ENCODE measurements around the gene AKAP13. TPM values are rescaled to one million over a fixed set of nuclear protein-coding genes. Genes with fewer than 3 reads are reported as not detected.

AKAP13 gene
- total and polyA plus RNA-seq, 2 of the 13 experiments (the other 11 are each of a cell fraction or from before 2014, with no cell fraction given) = 6.7 to 27.1 TPM

DNA sequence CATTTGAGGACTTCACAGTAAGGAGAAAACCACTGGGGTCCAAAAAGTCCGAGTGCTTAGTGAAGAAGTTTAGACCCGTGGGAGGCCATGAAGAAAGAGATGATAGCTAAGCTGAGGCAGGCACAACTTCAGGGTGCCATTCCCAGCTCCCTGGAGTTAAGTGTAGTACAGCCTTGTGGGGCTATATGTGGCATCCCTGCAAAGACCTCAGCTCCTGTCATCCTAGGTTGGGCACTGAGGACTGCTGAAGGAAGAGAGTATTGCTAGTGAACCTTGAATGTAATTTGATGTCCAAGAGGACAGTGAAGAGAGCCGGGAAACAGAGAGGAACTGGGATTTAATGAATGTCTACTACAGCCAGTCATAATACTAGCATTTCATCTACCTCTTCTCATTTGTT is 162.1 kb downstream of the AKAP13 start:
- H3K9ac ChIP-seq (ENCODE audit: insufficient read depth, low read depth, low read length) = no peak overlapping the region
- H3K79me2 ChIP-seq (ENCODE audit: insufficient read depth, low read length) = no peaks in the 10 kb centered on the region
- WGBS (ENCODE audit: low lambda C conversion rate) = 95% methylated on average over 3 of the region's 3 CpGs
- ATAC-seq (no peak), FAIRE-seq (no peak), DNase-seq (ENCODE audit: low spot score) (no peak)
- no peak for TF ChIP-seq RAD51 (IDR thresholded peaks at IDR 0.05; ENCODE audit: borderline replicate concordance)
- in situ Hi-C loops (cut with HindIII; ENCODE audit: extremely low pct_ligation_motif_present, low pct_unique_long_range_greater_than_20kb) (no loop called here), intact Hi-C loops (cut with micrococcal nuclease; ENCODE audit: unreplicated experiment) (no loop called here)
- CTCF ChIA-PET (ENCODE audit: low intra/inter-chr PET ratio, low total read pairs) = no interaction called here
- H3K27me3 ChIP-seq (ENCODE audit: control insufficient read depth in 1 of 2, insufficient read depth in 2 of 2, low read length in 2 of 2) = no peaks in the 10 kb centered on the region
- no peak overlapping the region for H3K27ac ChIP-seq (ENCODE audit: extremely low read length, insufficient read depth, low read length)
- POLR2A ChIA-PET = no interaction called here
- H3K4me3 ChIP-seq (replicated peaks in 1 of 3; ENCODE audit: insufficient read depth in 1 of 3, low read depth in 2 of 3, low read length in 3 of 3) = no peak overlapping the region
- peaks cover 0 to 13% of the 10 kb centered on the region in 2 experiments for H3K36me3 ChIP-seq (replicated peaks in 1 of 2; ENCODE audit: control insufficient read depth in 1 of 2, insufficient read depth in 2 of 2, low read length in 2 of 2)
- H3K4me2 ChIP-seq (ENCODE audit: low read depth, low read length) = no peak overlapping the region
- BruUV-seq (replicated peaks) = no TSS peak
- H3K4me1 ChIP-seq (ENCODE audit: insufficient read depth, low read length) = no peaks in the 10 kb centered on the region
- no peak overlapping the region for H2AFZ ChIP-seq (ENCODE audit: low read length)
- H4K20me1 ChIP-seq (ENCODE audit: insufficient read depth, low read length) = no peaks in the 10 kb centered on the region
- H3K9me3 ChIP-seq (ENCODE audit: low read length) = no peaks in the 10 kb centered on the region

DNA sequence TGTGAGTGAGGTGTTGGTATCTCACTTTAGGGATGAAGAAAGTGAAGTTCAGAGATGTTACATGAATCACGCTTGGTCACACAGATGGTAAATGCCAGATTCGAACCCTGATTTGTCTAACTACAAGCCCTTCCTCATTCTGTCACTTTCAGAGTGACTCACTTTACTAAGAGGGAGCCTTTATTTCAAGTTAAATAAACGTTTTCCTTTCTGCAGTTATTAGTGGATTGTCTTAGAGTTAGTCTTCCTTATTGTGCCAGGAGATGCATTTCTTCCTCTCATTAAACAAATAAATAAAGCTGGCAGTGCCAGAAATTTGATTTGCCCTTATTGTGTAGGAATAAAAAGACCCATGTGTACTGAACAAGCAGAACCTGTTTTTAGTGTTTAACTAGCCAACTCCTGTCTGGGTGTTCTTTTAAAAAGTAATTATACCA is 162.5 kb downstream of the AKAP13 start:
- ChIA-PET CTCF (ENCODE audit: low intra/inter-chr PET ratio, low total read pairs) (no interaction called here), POLR2A (no interaction called here)
- in situ Hi-C loops (cut with HindIII; ENCODE audit: extremely low pct_ligation_motif_present, low pct_unique_long_range_greater_than_20kb) (no loop called here), intact Hi-C loops (cut with micrococcal nuclease; ENCODE audit: unreplicated experiment) (no loop called here)
- no peaks in the 10 kb centered on the region for H3K4me1 ChIP-seq (ENCODE audit: insufficient read depth, low read length)
- H4K20me1 ChIP-seq (ENCODE audit: insufficient read depth, low read length) = no peaks in the 10 kb centered on the region
- no peaks in the 10 kb centered on the region for H3K27me3 ChIP-seq (ENCODE audit: control insufficient read depth in 1 of 2, insufficient read depth in 2 of 2, low read length in 2 of 2)
- H3K79me2 ChIP-seq (ENCODE audit: insufficient read depth, low read length) = no peaks in the 10 kb centered on the region
- H3K9ac ChIP-seq (ENCODE audit: insufficient read depth, low read depth, low read length) = no peak overlapping the region
- H3K27ac ChIP-seq (ENCODE audit: extremely low read length, insufficient read depth, low read length) = no peak overlapping the region
- FAIRE-seq = no peak
- no peak overlapping the region for H2AFZ ChIP-seq (ENCODE audit: low read length)
- H3K36me3 ChIP-seq (replicated peaks in 1 of 2; ENCODE audit: control insufficient read depth in 1 of 2, insufficient read depth in 2 of 2, low read length in 2 of 2) = peaks cover 0 to 15% of the 10 kb centered on the region in 2 experiments
- ATAC-seq = no peak
- H3K4me3 ChIP-seq (replicated peaks in 1 of 3; ENCODE audit: insufficient read depth in 1 of 3, low read depth in 2 of 3, low read length in 3 of 3) = no peak overlapping the region
- BruUV-seq (replicated peaks) = no TSS peak
- DNase-seq (ENCODE audit: low spot score) = no peak
- no peaks in the 10 kb centered on the region for H3K9me3 ChIP-seq (ENCODE audit: low read length)
- 68% methylated on average over 3 of the region's 3 CpGs for WGBS (ENCODE audit: low lambda C conversion rate)
- no peak overlapping the region for H3K4me2 ChIP-seq (ENCODE audit: low read depth, low read length)
- no peak for TF ChIP-seq ZNF570 (CRISPR knock-in tag; IDR thresholded peaks at IDR 0.05; ENCODE audit: borderline replicate concordance)
- no peak for TF ChIP-seq BRCA1 (CRISPR knock-in tag; IDR thresholded peaks at IDR 0.05)
- TF ChIP-seq, protein P1, sequence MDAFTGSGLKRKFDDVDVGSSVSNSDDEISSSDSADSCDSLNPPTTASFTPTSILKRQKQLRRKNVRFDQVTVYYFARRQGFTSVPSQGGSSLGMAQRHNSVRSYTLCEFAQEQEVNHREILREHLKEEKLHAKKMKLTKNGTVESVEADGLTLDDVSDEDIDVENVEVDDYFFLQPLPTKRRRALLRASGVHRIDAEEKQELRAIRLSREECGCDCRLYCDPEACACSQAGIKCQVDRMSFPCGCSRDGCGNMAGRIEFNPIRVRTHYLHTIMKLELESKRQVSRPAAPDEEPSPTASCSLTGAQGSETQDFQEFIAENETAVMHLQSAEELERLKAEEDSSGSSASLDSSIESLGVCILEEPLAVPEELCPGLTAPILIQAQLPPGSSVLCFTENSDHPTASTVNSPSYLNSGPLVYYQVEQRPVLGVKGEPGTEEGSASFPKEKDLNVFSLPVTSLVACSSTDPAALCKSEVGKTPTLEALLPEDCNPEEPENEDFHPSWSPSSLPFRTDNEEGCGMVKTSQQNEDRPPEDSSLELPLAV (CRISPR knock-in tag; conservative IDR thresholded peaks at IDR 0.05; ENCODE audit: low read depth) = no peak
- no peak for TF ChIP-seq CREB1 (IDR thresholded peaks at IDR 0.05)
- TF ChIP-seq CREB1 (CRISPR knock-in tag; IDR thresholded peaks at IDR 0.05) = no peak
- no peak for TF ChIP-seq SALL1 (CRISPR knock-in tag; IDR thresholded peaks at IDR 0.05)
- TF ChIP-seq, protein P2, sequence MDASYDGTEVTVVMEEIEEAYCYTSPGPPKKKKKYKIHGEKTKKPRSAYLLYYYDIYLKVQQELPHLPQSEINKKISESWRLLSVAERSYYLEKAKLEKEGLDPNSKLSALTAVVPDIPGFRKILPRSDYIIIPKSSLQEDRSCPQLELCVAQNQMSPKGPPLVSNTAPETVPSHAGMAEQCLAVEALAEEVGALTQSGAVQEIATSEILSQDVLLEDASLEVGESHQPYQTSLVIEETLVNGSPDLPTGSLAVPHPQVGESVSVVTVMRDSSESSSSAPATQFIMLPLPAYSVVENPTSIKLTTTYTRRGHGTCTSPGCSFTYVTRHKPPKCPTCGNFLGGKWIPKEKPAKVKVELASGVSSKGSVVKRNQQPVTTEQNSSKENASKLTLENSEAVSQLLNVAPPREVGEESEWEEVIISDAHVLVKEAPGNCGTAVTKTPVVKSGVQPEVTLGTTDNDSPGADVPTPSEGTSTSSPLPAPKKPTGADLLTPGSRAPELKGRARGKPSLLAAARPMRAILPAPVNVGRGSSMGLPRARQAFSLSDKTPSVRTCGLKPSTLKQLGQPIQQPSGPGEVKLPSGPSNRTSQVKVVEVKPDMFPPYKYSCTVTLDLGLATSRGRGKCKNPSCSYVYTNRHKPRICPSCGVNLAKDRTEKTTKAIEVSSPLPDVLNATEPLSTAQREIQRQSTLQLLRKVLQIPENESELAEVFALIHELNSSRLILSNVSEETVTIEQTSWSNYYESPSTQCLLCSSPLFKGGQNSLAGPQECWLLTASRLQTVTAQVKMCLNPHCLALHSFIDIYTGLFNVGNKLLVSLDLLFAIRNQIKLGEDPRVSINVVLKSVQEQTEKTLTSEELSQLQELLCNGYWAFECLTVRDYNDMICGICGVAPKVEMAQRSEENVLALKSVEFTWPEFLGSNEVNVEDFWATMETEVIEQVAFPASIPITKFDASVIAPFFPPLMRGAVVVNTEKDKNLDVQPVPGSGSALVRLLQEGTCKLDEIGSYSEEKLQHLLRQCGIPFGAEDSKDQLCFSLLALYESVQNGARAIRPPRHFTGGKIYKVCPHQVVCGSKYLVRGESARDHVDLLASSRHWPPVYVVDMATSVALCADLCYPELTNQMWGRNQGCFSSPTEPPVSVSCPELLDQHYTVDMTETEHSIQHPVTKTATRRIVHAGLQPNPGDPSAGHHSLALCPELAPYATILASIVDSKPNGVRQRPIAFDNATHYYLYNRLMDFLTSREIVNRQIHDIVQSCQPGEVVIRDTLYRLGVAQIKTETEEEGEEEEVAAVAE (CRISPR knock-in tag; IDR thresholded peaks at IDR 0.05; ENCODE audit: borderline replicate concordance) = no peak
- TF ChIP-seq, protein P3, sequence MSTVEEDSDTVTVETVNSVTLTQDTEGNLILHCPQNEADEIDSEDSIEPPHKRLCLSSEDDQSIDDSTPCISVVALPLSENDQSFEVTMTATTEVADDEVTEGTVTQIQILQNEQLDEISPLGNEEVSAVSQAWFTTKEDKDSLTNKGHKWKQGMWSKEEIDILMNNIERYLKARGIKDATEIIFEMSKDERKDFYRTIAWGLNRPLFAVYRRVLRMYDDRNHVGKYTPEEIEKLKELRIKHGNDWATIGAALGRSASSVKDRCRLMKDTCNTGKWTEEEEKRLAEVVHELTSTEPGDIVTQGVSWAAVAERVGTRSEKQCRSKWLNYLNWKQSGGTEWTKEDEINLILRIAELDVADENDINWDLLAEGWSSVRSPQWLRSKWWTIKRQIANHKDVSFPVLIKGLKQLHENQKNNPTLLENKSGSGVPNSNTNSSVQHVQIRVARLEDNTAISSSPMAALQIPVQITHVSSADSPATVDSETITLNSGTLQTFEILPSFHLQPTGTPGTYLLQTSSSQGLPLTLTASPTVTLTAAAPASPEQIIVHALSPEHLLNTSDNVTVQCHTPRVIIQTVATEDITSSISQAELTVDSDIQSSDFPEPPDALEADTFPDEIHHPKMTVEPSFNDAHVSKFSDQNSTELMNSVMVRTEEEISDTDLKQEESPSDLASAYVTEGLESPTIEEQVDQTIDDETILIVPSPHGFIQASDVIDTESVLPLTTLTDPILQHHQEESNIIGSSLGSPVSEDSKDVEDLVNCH (CRISPR knock-in tag; IDR thresholded peaks at IDR 0.05) = no peak
- no peak for TF ChIP-seq HNRNPLL (IDR thresholded peaks at IDR 0.05; ENCODE audit: low read depth, low read length, poor library complexity, severe bottlenecking)
- TF ChIP-seq ZNF253 (CRISPR knock-in tag; IDR thresholded peaks at IDR 0.05; ENCODE audit: borderline replicate concordance) = no peak
